Erythroblast (primary cell): ENCODE data around the gene HAND1.

ENCODE experiments used
- GATA1 ChIP-seq: IDR thresholded peaks from 2 replicates; pipeline ENCODE4 v1.6.1; 2011; ENCODE audit warnings: low read depth, mild to moderate bottlenecking, control low read depth, low read length, moderate library complexity
- POLR2A ChIP-seq: IDR thresholded peaks from 2 replicates; pipeline ENCODE4 v1.6.1; 2011; ENCODE audit warnings: mild to moderate bottlenecking, low read length

DNA sequence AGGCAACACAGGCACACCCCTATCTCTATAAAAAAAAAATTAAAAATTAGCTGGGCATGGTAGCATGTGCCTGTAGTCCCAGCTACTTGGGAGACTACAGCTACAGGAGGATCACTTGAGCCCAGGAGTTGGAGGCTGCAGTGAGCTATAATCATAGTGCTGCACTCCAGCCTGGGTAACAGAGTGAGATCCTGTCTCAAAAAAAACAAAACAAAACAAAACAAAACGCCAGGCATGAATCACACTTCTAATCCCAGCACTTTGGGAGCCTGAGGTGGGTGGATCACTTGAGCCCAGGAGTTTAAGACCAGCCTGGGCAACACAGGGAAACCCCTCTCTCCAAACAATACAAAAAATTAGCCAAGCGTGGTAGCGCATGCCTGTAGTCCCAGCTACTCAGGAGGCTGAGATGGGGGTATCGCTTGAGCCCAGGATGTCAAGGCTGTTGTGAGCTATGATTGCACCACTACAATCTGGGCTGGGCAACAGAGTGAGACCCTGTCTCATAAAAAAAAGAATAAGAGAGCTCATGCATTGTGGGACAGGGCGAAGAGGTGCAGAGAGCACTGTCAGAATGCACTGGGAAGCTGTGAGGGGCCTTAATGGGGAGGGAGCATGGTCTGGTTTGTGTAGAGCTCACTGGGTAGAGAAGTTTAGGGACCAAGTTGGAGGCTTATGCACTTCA lies 40.6 kb downstream of the HAND1 start:
- TF ChIP-seq POLR2A (no peak), GATA1 (no peak)
